ENCODE data around the gene UBE2N. TPM values are rescaled to one million over a fixed set of nuclear protein-coding genes. Genes with fewer than 3 reads are reported as not detected.

UBE2N gene
- total RNA-seq, 2 donors from 2014 or later = 177 to 179 TPM

- DNase-seq = no peak
- Histone ChIP-seq H3K4me1 (ENCODE audit: control insufficient read depth, insufficient read depth, low read length) (no peaks in the 10 kb centered on the region), H3K27ac (ENCODE audit: low read depth, low read length) (no peak overlapping the region), H3K27me3 (ENCODE audit: control insufficient read depth, insufficient read depth, low read length, poor library complexity, severe bottlenecking) (no peaks in the 10 kb centered on the region), H3K9me3 (ENCODE audit: control insufficient read depth, low read length) (peaks cover 2% of the 10 kb centered on the region), H3K9ac (ENCODE audit: extremely low read depth, low read length, poor library complexity, severe bottlenecking) (no peak overlapping the region), H3K36me3 (ENCODE audit: control insufficient read depth, insufficient read depth, low read length) (no peaks in the 10 kb centered on the region), H3K4me3 (ENCODE audit: low read length) (no peak overlapping the region)
- no peaks in the 10 kb centered on the region for H3K27me3 Mint-ChIP-seq (ENCODE audit: insufficient read depth)
- H3K4me1 Mint-ChIP-seq = no peaks in the 10 kb centered on the region
- no peak overlapping the region for H3K27ac Mint-ChIP-seq
- no peaks in the 10 kb centered on the region for H3K36me3 Mint-ChIP-seq (ENCODE audit: low read depth)
- 90% methylated on average over 2 of the region's 2 CpGs; no CpG with 5 or more reads in 1 of the 2 experiments for whole genome bisulfite sequencing, 2 experiments (ENCODE audit: insufficient coverage in 1 of 2, insufficient read length in 1 of 2)
- no peak overlapping the region for H3K4me3 Mint-ChIP-seq
- no peaks in the 10 kb centered on the region for H3K9me3 Mint-ChIP-seq
- TF ChIP-seq, protein P1, sequence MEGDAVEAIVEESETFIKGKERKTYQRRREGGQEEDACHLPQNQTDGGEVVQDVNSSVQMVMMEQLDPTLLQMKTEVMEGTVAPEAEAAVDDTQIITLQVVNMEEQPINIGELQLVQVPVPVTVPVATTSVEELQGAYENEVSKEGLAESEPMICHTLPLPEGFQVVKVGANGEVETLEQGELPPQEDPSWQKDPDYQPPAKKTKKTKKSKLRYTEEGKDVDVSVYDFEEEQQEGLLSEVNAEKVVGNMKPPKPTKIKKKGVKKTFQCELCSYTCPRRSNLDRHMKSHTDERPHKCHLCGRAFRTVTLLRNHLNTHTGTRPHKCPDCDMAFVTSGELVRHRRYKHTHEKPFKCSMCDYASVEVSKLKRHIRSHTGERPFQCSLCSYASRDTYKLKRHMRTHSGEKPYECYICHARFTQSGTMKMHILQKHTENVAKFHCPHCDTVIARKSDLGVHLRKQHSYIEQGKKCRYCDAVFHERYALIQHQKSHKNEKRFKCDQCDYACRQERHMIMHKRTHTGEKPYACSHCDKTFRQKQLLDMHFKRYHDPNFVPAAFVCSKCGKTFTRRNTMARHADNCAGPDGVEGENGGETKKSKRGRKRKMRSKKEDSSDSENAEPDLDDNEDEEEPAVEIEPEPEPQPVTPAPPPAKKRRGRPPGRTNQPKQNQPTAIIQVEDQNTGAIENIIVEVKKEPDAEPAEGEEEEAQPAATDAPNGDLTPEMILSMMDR (conservative IDR thresholded peaks at IDR 0.05) = no peak
Observed at GRCh38 chr12:93456077-93456476, 14.3 kb upstream of the UBE2N start.

DNA sequence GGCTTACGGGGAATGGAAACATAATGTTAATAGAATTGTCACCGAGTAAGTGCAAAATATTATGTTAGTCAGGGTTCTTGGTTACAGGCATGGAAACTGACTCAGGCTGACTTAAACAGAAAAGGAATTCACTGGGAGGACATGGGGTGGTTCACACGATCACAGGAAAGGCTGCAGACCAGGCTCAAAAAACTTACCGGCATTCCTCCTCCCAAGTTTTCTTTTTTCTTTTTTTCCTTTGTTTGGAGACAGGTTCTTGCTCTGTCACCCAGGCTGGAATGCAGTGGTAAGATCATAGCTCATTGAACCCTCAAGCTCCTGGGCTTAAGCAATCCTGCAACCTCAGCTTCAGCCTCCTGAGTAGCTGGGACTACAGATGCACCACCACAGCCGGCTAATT, 11.9 kb upstream of the UBE2N start:
- 84 to 86% methylated on average over 5 of the region's 5 CpGs for WGBS, 2 experiments (ENCODE audit: insufficient coverage in 1 of 2, insufficient read length in 1 of 2)
- Mint-ChIP-seq H3K9me3 (peaks cover 1% of the 10 kb centered on the region), H3K4me3 (no peak overlapping the region), H3K4me1 (no peaks in the 10 kb centered on the region), H3K27ac (no peak overlapping the region), H3K36me3 (ENCODE audit: low read depth) (no peaks in the 10 kb centered on the region), H3K27me3 (ENCODE audit: insufficient read depth) (no peaks in the 10 kb centered on the region)
- Histone ChIP-seq H3K27ac (ENCODE audit: low read depth, low read length) (no peak overlapping the region), H3K9me3 (ENCODE audit: control insufficient read depth, low read length) (peaks cover 6% of the 10 kb centered on the region), H3K27me3 (ENCODE audit: control insufficient read depth, insufficient read depth, low read length, poor library complexity, severe bottlenecking) (no peaks in the 10 kb centered on the region), H3K36me3 (ENCODE audit: control insufficient read depth, insufficient read depth, low read length) (no peaks in the 10 kb centered on the region), H3K4me3 (ENCODE audit: low read length) (no peak overlapping the region), H3K4me1 (ENCODE audit: control insufficient read depth, insufficient read depth, low read length) (no peaks in the 10 kb centered on the region), H3K9ac (ENCODE audit: extremely low read depth, low read length, poor library complexity, severe bottlenecking) (no peak overlapping the region)
- TF ChIP-seq, protein P1 (conservative IDR thresholded peaks at IDR 0.05) = no peak
- DNase-seq = no peak

DNA sequence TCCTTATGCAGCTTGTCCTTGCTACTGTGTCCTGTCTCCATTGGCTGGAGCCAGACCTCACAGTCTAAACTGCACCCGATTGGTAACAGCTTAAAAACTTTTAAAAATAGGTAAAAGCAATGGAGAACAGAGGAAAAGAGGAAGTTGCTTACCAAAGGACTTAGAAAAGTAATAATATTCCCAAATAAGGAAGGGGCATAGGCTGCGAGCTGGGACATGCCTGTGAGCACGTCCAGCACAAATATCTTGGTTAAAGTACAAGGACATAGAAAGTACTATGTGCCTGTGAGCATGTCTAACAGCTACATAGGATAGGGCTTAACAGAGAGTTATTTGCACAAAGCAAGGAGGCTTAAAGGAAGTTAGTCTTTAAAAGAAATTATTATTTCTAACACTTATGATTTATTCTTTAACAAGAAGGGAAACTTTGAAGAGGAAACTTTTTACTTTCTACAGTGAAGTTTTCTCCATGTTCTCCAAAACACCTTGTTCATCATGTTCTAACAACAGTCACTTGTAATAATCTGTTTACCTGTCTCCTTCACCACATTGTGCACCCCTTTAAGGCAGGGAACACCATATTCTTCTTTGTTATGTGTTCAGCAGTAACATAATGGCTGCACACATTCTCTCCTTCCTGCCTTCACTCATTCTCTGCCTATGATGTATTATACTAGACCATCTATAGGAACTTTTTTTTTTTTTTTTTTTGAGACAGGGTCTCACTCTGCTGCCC, 9.8 kb upstream of the UBE2N start:
- TF ChIP-seq, protein P1 (conservative IDR thresholded peaks at IDR 0.05) = no peak
- 80 to 93% methylated on average over 2 to 3 of the region's 3 CpGs for WGBS, 2 experiments (ENCODE audit: insufficient coverage in 1 of 2, insufficient read length in 1 of 2)
- no peaks in the 10 kb centered on the region for H3K27me3 ChIP-seq (ENCODE audit: control insufficient read depth, insufficient read depth, low read length, poor library complexity, severe bottlenecking)
- Mint-ChIP-seq H3K36me3 (ENCODE audit: low read depth) (no peaks in the 10 kb centered on the region), H3K9me3 (peaks cover 1% of the 10 kb centered on the region), H3K27ac (no peak overlapping the region), H3K4me1 (no peaks in the 10 kb centered on the region), H3K27me3 (ENCODE audit: insufficient read depth) (no peaks in the 10 kb centered on the region), H3K4me3 (no peak overlapping the region)
- no peaks in the 10 kb centered on the region for H3K36me3 ChIP-seq (ENCODE audit: control insufficient read depth, insufficient read depth, low read length)
- no peaks in the 10 kb centered on the region for H3K4me1 ChIP-seq (ENCODE audit: control insufficient read depth, insufficient read depth, low read length)
- no peak overlapping the region for H3K27ac ChIP-seq (ENCODE audit: low read depth, low read length)
- H3K9me3 ChIP-seq (ENCODE audit: control insufficient read depth, low read length) = peaks cover 6% of the 10 kb centered on the region
- H3K9ac ChIP-seq (ENCODE audit: extremely low read depth, low read length, poor library complexity, severe bottlenecking) = no peak overlapping the region
- no peak overlapping the region for H3K4me3 ChIP-seq (ENCODE audit: low read length)
- no peak for DNase-seq

Measured in endodermal cell (in vitro differentiated cells).